HS-27A (cell line): ENCODE measurements around the gene RGS3.
"Not testable (repeated sequence)": the region's sequence is repeated elsewhere in the genome, so short reads cannot be mapped to it uniquely, and the experiment has no call there.

Experiments used
- DNase-seq: peaks from one replicate; pipeline ENCODE4 v3.0.0-alpha.2; 2012; ENCODE audit warnings: low read depth, missing footprints

RGS3 gene

GRCh38 chr9:113488490-113488889 lies 25.0 kb downstream of the RGS3 start:
- DNase-seq, result no peak

- not testable (repeated sequence) for DNase-seq
Observed at GRCh38 chr9:113491147-113491546, 27.6 kb downstream of the RGS3 start.

- DNase-seq, result no peak
Observed at GRCh38 chr9:113492343-113493202, 29.0 kb downstream of the RGS3 start.

- no peak for DNase-seq
Observed at GRCh38 chr9:113493203-113493520, 29.6 kb downstream of the RGS3 start.

GRCh38 chr9:113495526-113495925 lies 32.0 kb downstream of the RGS3 start:
- DNase-seq, result no peak

GRCh38 chr9:113497051-113497450 lies 33.5 kb downstream of the RGS3 start:
- DNase-seq, result no peak

GRCh38 chr9:113499153-113499875 lies 35.8 kb downstream of the RGS3 start:
- no peak for DNase-seq

- no peak for DNase-seq
Observed at GRCh38 chr9:113499876-113500497, 36.5 kb downstream of the RGS3 start.

- no peak for DNase-seq
Observed at GRCh38 chr9:113501129-113501686, 37.7 kb downstream of the RGS3 start.

GRCh38 chr9:113501852-113502251 lies 38.3 kb downstream of the RGS3 start:
- DNase-seq, result no peak

GRCh38 chr9:113502427-113503034 lies 39.0 kb downstream of the RGS3 start:
- no peak for DNase-seq

GRCh38 chr9:113503131-113503541 lies 39.6 kb downstream of the RGS3 start:
- no peak for DNase-seq

GRCh38 chr9:113503613-113504211 lies 40.2 kb downstream of the RGS3 start:
- DNase-seq, result no peak

GRCh38 chr9:113504725-113505590 lies 41.4 kb downstream of the RGS3 start:
- no peak for DNase-seq

GRCh38 chr9:113506090-113506589 lies 42.6 kb downstream of the RGS3 start:
- no peak for DNase-seq

- DNase-seq, result no peak
Observed at GRCh38 chr9:113507256-113507655, 43.7 kb downstream of the RGS3 start.

GRCh38 chr9:113508111-113508749 lies 44.7 kb downstream of the RGS3 start:
- DNase-seq, result no peak

GRCh38 chr9:113509463-113509862 lies 45.9 kb downstream of the RGS3 start:
- DNase-seq, result no peak

- no peak for DNase-seq
Observed at GRCh38 chr9:113511047-113511521, 47.6 kb downstream of the RGS3 start.
